Neutrophil (primary cell): ENCODE results near the gene SH2D1A.

Experiments used
- H3K27ac ChIP-seq: fragments of 200-600 bp; sonication (generic); 2 replicates; pipeline ENCODE4 v1.5.1; 2016; ENCODE audit warnings: mild to moderate bottlenecking, moderate library complexity
- H3K27me3 ChIP-seq: fragments of 200-600 bp; sonication (generic); 2 replicates; pipeline ENCODE4 v1.6.0; 2016; ENCODE audit warnings: mild to moderate bottlenecking
- H3K36me3 ChIP-seq: fragments of 200-600 bp; sonication (generic); 2 replicates; pipeline ENCODE4 v1.5.1; 2017
- H3K4me1 ChIP-seq, 2 experiments: fragments of 200-600 bp in 1 of 2; sonication (generic) in 1 of 2; 1 replicate in 1 of 2; 2 replicates in 1 of 2; pipeline versions ENCODE4 v1.5.1 to v1.6.1; 2013 to 2016; ENCODE audit warnings: low read depth in 1 of 2, low read length in 1 of 2, mild to moderate bottlenecking in 1 of 2, moderate library complexity in 1 of 2; ENCODE audit not compliant: control insufficient read depth in 1 of 2, insufficient read depth in 1 of 2
- H3K4me3 ChIP-seq, 2 experiments: fragments of 200-600 bp in 1 of 2; sonication (generic) in 1 of 2; 1 replicate in 1 of 2; 2 replicates in 1 of 2; pipeline ENCODE4 v1.5.1; 2013 to 2016; ENCODE audit warnings: low read depth in 1 of 2, low read length in 1 of 2, mild to moderate bottlenecking in 1 of 2, moderate library complexity in 1 of 2
- H3K9me3 ChIP-seq: fragments of 200-600 bp; sonication (generic); 2 replicates; pipeline ENCODE4 v1.5.1; 2016
- CTCF ChIP-seq: fragments of 200-600 bp; sonication (generic); IDR thresholded peaks from 2 replicates; pipeline ENCODE4 v1.5.1; 2016; ENCODE audit warnings: antibody characterized with exemption

Gene SH2D1A

GRCh38 chrX:124386401-124386800 lies 40.0 kb downstream of the SH2D1A start:
- no peak for TF ChIP-seq CTCF
- Histone ChIP-seq H3K27ac (no peak overlapping the region), H3K4me3 (no peak overlapping the region), H3K36me3 (no peaks in the 10 kb centered on the region), H3K4me1 (peaks cover 6% of the 10 kb centered on the region in 2 experiments), H3K9me3 (no peaks in the 10 kb centered on the region), H3K27me3 (no peaks in the 10 kb centered on the region)

GRCh38 chrX:124388562-124388961 lies 42.2 kb downstream of the SH2D1A start:
- no peak overlapping the region for H3K4me3 ChIP-seq
- no peak for TF ChIP-seq CTCF
- no peaks in the 10 kb centered on the region for H3K9me3 ChIP-seq
- H3K27me3 ChIP-seq: no peaks in the 10 kb centered on the region
- no peak overlapping the region for H3K27ac ChIP-seq
- H3K4me1 ChIP-seq: peaks cover 0 to under 1% of the 10 kb centered on the region in 2 experiments
- no peaks in the 10 kb centered on the region for H3K36me3 ChIP-seq

- Histone ChIP-seq H3K27me3 (no peaks in the 10 kb centered on the region), H3K27ac (no peak overlapping the region), H3K9me3 (no peaks in the 10 kb centered on the region), H3K4me3 (no peak overlapping the region), H3K4me1 (peaks cover 0 to 2% of the 10 kb centered on the region in 2 experiments), H3K36me3 (no peaks in the 10 kb centered on the region)
- no peak for TF ChIP-seq CTCF
Observed at GRCh38 chrX:124392794-124393193, 46.4 kb downstream of the SH2D1A start.

GRCh38 chrX:124393238-124393637 lies 46.9 kb downstream of the SH2D1A start:
- no peak for TF ChIP-seq CTCF
- H3K4me3 ChIP-seq: no peak overlapping the region
- H3K27me3 ChIP-seq: no peaks in the 10 kb centered on the region
- no peaks in the 10 kb centered on the region for H3K36me3 ChIP-seq
- no peaks in the 10 kb centered on the region for H3K9me3 ChIP-seq
- peaks cover 0 to 2% of the 10 kb centered on the region in 2 experiments for H3K4me1 ChIP-seq
- no peak overlapping the region for H3K27ac ChIP-seq

GRCh38 chrX:124393659-124394058 lies 47.3 kb downstream of the SH2D1A start:
- H3K27me3 ChIP-seq: no peaks in the 10 kb centered on the region
- no peak overlapping the region for H3K27ac ChIP-seq
- no peak for TF ChIP-seq CTCF
- no peaks in the 10 kb centered on the region for H3K9me3 ChIP-seq
- peaks cover 0 to 2% of the 10 kb centered on the region in 2 experiments for H3K4me1 ChIP-seq
- H3K36me3 ChIP-seq: no peaks in the 10 kb centered on the region
- no peak overlapping the region for H3K4me3 ChIP-seq
